UCSD-AML1 (cell line): Measurements from ENCODE around the gene NAGS.
"Not testable (repeated sequence)": the region's sequence is repeated elsewhere in the genome, so short reads cannot be mapped to it uniquely, and the experiment has no call there.

ENCODE experiments used
- DNase-seq: peaks from one replicate; lab custom pipeline; 2025; ENCODE audit not compliant: unreplicated experiment; lab: John Stamatoyannopoulos, UW

Gene NAGS, protein sequence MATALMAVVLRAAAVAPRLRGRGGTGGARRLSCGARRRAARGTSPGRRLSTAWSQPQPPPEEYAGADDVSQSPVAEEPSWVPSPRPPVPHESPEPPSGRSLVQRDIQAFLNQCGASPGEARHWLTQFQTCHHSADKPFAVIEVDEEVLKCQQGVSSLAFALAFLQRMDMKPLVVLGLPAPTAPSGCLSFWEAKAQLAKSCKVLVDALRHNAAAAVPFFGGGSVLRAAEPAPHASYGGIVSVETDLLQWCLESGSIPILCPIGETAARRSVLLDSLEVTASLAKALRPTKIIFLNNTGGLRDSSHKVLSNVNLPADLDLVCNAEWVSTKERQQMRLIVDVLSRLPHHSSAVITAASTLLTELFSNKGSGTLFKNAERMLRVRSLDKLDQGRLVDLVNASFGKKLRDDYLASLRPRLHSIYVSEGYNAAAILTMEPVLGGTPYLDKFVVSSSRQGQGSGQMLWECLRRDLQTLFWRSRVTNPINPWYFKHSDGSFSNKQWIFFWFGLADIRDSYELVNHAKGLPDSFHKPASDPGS

DNA sequence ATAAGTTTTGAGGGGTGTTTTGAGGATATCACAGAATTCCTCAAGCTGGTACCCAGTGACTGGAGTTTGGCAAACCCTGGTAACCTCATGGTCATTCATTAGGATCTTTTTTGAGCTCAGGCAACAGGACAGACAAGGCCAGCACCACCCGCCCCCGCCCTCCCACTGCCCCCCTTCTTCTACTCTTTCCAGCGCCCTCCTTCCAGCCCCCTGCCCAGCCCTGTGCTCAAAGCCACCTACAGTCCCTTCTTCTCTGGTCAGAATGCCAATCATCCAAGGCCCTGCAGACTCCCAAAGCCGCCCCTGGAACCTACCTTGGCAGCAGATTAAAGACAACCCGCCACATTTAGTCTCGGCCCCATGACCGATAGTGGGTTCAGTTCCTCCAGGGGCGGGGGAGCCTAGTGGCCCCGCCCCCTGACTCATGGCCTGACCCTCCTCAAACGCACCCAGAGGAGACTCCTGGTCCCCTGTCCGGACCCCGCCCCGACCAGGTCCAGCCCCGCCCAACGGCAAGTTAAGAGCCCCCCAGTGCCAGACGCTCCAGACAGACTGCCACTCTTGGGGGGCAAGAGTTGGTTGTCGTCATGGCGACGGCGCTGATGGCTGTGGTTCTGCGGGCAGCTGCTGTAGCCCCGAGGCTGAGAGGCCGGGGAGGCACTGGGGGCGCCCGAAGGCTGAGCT is at the start of gene NAGS:
Gene NAGS (plus strand): TSS at position 546 of the 684 bp plus-strand sequence. CDS start 42 bp downstream, at position 588.
- DNase-seq, result no peak

DNA sequence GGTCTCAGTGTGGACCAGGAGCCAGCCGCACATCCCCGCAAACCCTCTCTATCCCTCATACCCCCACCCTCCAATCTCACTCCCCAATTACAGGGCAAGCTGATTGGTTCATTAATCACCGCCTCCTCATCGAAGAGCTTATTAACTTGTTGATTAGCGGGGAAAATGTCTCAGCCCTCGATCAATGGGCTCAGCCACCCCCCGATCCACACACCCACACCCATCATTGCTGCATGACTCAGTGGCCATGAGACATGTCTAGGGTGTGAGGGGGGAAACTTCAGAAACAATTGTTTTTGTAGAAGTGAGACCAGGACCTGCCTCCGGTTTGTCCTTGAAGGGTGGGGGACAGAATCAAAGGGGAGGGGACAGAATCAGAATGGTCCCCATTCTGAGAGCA is 48.2 kb upstream of the NAGS start:
- DNase-seq, result no peak

DNA sequence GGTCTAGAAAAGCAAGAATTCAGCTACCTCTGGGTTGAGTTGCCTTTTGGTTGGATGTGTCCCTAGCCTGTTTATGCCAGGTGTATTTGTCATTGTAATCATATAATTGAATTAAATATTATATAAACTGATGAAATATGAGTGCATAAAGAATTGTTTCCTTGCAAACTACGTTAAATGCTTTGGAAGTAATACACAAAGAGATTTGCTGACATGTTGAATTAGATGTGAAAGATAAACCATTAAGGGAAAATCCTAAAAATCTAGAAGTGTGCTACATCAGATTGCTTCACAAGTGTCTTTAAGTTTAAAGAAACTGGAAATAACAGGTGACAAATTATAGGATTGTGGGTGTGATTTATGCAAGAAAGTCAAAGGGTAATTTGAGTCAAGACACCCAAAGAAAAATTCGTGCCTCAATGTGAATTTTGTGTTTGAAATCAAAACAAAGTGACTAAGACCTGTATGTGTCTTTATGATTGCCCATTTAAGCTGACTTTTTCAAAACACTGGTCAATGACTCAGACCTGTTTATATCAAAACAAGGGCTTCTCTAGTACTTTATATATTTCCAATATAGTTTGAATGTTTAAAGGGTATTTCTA is 45.6 kb upstream of the NAGS start:
- no peak for DNase-seq

DNA sequence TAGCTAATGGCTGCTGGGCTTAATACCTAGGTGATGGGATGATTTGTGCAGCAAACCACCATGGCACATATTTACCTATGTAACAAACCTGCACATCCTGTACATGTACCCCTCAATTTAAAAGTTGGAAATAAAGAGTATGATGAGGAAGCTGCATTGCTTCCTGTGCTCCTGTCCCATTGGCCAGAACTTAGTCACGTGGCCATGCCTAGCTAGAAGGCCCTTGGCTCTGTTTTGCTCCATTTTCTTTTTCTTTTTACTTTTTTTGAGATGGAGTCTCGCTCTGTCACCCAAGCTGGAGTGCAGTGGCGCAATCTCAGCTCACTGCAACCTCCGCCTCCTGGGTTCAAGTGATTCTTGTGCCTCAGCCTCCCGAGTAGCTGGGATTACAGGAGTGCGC is 43.1 kb upstream of the NAGS start:
- DNase-seq, result not testable (repeated sequence)

DNA sequence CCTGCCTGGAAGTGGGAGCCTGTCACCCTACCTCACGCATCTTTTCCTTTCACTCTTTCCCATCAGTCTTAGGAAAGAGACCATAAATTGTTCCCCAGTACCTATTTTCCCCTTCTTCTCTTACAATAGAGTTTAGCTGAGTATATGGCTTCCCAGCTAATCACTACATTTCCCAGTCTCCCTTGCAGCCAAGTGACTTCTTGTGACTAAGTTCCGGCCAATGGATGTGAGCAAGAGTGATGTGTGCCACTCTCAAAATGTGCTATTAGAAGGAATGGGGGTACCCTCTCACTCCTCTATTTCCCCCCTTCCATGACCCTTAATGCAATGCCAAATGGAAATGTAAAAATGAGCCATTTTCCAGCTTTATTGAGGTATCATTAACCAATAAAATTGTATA is 42.5 kb upstream of the NAGS start:
- DNase-seq, result no peak

DNA sequence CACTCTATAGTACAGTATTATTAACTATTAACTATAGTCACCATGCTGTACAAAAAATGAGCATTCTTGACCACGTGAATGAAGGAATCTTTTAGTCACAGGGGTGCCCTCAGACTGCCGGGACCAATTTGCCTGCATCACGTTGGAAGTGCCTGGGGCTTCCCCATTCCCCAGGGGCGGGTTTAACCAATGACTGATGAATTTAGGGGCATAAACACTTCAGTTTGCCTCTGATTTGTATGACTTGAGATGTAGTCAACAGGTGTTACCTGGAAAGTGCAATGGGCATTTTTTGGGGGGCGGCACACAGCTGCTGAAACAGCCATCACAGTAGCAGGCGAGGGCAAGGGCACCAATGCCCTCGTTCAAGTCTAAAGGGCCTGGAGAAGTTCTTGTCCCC is 41.9 kb upstream of the NAGS start:
- DNase-seq, result no peak

DNA sequence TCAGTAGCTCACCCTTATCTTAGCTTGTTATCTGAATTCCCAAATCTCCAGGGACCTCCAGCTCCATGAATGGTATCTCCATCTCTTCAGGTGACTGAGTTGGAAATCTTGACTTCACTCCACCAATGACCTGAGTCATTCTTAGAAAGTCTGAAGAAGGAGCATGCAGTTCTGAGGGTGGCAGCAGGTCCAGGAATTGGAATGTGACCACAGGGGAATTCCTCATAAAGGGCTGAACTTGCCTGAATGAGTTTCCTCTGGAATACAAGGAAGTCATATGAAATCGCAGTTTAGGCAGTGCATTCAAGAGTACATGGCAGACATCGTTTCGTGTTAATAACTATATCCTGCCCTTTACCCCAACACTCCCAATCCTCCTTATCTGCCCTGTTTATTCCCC is 38.1 kb upstream of the NAGS start:
- DNase-seq, result no peak

DNA sequence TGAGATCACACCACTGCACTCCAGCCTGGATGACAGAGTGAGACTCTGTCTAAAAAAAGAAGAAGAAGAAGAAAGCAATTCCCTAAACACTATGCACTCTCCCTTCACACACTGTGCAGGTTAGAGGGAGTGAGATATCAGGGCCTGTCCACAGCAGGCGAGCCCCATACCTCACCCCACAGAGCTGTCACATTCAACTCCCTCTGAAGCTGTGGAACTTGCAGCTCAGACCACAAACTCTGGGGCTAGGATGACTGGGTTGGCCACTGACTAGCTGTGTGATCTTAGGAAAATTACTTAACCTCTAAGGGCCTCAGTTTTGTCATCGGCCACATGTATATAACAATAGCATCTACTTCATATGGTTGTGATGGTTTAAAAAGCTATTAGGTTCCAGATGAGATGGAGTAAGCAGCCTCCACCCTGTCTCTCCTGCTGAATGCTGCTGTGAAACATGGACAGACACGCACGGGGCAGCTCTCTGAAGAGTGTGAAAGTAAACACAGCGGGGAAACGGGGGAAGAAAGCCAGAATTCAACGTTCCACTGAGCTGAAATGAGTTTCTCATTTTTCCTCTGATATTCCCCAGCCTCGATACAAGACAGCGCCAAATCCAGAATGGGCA is 37.1 kb upstream of the NAGS start:
- DNase-seq, result no peak

DNA sequence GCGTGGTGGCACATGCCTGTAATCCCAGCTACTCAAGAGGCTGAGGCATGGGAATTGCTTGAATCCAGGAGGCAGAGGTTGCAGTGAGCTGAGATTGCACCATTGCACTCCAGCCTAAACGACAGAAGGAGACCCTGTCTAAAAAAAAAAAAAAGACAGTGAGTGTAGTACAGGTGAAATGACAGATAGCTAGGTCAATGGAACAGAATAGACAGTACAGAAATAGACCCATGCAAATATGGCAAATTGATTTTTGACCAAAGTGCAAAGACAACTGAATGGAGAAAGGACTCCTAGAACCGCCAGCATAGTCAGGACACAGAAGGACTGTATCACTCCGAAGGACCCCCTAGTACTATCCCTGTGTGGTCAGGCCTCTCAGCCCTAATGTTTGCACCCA is 34.1 kb upstream of the NAGS start:
- no peak for DNase-seq

DNA sequence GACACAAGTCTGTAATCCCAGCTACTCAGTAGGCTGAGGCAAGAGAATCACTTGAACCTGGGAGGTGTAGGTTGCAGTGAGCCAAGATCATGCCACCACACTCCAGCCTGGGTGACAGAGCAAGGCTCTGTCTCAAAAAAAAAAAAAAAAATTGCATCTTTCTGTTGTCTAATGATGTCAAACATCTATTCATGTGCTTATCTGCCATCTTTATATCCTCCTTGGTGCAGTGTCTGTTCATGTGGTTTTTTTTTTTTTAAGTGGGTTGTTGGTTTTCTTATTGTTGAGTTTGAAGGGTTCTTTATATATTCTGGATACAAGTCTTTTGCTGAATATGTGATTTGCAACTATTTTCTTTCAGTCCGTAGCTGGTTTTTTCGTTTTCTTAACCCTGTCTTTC is 33.0 kb upstream of the NAGS start:
- not testable (repeated sequence) for DNase-seq

DNA sequence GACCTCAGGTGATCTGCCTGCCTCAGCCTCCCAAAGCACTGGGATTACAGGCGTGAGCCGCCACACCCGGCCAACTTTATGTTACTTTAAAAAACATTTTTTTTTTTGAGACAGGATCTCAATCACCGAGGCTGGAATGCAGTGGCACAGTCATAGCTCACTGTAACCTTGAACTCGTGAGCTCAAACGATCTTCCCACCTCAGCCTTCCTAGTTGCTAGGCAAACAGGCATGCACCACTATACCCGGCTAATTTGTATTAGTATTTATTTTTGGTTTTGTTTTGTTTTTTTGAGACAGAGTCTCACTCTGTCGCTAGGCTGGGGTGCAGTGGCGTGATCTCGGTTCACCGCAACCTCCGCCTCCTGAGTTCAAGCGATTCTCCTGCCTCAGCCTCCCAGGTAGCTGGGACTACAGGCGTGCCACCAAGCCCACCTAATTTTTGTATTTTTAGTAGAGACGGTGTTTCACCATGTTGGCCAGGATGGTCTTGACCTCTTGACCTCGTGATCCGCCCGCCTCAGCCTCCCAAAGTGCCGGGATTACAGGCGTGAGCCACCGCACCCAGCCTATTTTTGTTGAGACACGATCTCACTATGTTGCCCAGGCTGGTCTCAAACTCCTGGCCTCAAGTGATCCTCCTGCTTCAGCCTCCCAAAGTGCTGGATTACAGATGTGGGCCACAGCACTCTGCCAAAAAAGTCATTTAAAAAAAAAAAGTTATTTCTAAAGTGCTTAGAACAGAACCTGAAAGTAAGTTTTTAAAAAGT is 31.8 kb upstream of the NAGS start:
- DNase-seq, result not testable (repeated sequence)

DNA sequence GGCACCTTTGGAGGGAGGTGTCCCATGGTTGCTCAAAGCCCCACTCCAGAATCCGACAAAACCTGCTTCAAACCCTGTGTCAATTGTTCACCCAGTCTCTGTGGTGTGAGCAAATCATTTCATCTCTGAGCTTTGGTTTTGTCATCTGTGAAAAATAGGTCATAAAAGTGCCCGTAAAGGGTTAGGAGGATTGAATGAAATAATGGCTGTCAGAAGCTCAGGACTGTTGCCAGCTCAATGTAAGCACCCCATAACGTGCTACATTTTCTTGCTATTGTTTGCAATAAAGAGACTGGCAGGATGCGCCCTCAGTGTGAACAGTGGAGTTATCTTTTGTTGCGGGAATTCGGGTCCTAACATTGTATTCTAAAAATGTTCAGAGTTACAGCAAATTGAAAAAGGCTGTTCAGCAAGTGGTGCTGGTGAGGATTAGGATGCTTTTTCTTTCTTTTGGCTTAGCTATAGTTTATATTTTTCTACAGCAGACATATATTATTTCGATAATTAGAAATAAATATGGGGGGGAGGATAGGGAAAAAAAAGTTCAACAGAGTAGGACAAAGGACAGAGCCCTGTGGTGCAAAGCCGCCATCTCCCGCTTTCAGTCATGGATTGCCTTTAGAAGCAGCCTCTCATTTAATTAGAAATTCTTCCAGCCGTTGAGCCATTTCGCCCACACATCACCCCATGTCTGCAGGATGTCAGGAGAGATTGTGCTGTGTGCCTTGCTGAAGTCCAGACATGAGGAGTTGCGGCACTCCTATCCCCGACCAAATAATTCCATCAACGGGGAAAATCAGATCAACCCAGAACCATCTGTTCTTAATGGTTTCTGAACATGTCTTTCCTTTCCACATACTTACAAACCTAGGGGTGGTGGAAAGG is 29.8 kb upstream of the NAGS start:
- no peak for DNase-seq

DNA sequence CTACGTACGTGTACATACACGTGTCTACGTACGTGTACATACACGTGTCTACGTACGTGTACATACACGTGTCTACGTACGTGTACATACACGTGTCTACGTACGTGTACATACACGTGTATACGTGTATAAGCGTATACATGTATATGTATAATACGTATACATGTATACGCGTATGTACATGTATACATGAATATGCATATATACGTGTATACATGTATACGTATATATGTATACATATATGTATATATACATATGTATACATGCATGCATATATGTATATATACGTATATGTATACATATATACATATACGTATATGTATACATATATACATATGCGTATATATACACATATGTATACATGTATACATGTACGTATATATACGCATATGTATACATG is 28.5 kb upstream of the NAGS start:
- DNase-seq, result no peak

DNA sequence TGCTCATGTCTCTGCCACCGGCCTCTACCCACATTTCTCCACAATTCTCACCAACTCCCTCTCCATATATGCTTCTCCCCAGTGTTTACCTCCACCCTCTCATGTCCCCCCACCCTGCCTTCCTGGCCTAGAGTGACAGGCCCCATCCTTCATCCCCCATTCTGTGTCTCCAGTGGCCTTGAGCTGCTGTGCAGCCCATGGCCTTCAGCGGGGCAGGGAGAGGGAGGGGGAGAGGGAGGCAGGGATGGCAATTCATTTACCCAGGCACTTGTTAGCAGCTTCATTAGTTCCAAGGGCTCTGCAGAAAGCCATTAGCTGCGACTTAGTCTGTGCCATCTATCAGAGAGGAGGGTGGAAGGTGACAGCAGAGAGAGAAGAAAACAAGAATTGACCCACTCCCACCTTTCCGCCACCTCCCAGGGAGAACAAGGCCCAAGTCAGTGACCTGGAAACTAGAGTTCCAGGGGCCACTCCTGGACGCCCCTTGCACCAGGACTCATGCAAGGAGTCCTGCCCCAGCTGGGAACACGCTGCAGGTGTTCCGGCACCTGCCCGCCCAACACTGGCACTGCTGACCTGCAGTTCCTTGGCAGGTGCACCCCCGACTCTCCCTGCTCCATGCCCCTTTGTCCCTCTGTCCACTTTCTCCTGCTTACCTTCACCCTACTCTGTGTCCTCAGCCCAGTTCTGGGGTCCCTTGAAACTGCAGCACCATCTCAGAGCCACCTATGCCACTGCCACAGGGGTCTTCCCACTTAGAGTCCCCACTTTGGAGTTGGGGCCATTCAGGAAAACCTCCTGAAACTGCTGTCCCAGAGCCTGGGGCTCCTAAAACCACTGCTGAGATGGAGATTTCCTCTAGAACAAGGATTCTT is 27.2 kb upstream of the NAGS start:
- no peak for DNase-seq

DNA sequence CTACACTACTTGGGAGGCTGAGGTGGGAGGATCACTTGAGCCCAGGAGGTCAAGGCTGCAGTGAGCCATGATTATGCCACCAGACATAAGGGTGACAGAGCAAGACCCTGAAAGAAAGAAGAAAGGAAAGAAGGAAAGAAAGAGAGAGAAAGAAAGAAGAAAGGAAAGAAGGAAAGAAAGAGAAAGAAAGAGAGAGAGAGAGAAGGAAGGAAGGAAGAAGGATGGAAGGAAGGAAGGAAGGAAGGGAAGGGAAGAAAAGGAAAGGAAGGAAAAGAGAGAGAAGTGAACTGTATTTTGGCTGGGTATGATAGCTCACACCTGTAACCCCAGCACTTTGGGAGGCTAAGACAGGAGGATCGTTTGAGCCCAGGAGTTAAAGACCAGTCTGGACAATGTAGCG is 26.3 kb upstream of the NAGS start:
- DNase-seq, result no peak

DNA sequence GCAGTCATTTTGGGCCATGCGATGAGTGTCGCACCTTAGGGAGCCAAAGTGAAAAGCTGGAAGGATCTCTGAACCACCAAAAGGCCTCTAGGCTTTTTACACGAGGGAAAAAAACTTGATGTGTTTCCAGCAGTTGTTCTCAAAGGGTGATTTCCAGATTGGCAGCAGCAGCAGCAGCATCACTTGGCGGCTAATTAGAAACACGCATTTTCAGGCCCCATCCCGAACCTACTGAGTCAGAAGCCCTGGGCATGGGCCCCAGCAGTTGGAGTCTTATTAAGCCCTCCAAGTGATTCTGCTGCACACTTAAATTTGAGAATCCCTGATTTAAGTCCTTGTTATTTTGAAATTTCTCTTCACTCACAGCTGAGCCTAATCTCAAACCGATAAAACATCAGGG is 25.4 kb upstream of the NAGS start:
- no peak for DNase-seq

DNA sequence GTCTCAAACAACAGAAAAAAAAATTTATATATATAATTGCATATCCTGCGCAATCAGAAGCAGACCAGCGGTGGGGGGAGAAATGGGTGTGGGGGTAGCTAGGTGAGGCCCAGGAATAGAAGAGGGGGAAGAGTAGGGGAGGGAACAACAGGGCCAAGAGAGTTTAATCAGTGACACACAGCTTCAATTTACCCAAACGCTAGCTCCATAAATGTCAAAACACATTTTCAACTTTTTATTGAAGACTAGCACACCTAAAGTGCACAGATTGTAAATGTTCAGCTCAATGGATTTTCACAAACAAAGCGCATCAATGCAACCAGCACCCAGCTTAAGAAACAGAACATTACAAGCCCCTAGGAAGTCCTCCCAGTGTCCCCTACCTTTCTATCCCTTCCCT is 24.8 kb upstream of the NAGS start:
- no peak for DNase-seq

DNA sequence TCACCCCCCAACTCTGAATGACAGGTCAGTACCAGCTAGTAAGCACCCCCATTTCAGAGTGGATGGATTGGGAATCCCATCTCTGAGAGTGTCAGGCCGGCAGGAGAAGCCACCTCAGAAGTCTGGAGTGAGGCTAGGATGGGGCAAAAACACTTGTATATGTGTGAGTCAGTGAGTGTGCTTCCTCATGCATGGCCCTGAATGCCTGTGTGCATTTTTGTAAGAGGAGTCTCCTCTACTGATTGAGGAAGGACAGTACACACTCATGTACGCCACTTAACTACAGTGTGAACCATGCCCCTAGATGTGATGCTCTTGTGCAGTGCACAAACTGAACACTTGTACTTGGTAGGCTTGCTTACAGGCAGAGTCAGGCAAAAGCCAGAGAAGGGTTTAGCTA is 22.3 kb upstream of the NAGS start:
- DNase-seq, result no peak

DNA sequence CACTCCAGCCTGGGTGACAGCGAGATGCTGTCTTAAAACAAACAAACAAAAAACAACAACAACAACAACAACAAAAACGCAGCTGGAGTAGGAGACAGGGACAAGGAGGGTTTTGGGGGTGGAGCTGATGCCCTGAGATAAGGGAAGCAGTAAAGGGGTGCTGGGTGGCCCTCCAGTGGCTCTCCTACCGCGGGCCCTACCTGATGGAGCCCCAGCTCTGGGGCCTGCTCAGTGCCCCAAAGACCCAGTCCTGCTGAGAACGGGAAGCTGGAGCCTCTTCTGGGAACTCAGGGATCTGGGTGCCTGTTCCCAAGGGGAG is 21.3 kb upstream of the NAGS start:
- DNase-seq, result no peak
